ENCODE results near the gene VENTX.
A peak's percentile ranks its signal among the peaks of the same experiment; 100 is the strongest.

Gene VENTX

GRCh38 chr10:133251388-133252222, 13.9 kb downstream of the VENTX start:
- no peaks in the 10 kb centered on the region for H3K9me3 ChIP-seq (ENCODE audit: control insufficient read depth, insufficient read depth, low read depth, low read length)
- ChIA-PET POLR2A (no interaction called here), CTCF (no interaction called here)
- TF ChIP-seq GFI1B (tag by site-specific recombination; IDR thresholded peaks at IDR 0.05) (no peak), ZIC2 (tag by site-specific recombination; IDR thresholded peaks at IDR 0.05) (peak; percentile 40; the same call in 1 of the 2 replicates), ZNF138 (tag by site-specific recombination; IDR thresholded peaks at IDR 0.05; ENCODE audit: borderline replicate concordance) (no peak), TSHZ1 (tag by site-specific recombination; IDR thresholded peaks at IDR 0.05; ENCODE audit: borderline replicate concordance) (no peak), ZSCAN5A (tag by site-specific recombination; IDR thresholded peaks at IDR 0.05) (no peak), GLIS2 (tag by site-specific recombination; IDR thresholded peaks at IDR 0.05) (no peak), ZNF214 (tag by site-specific recombination; IDR thresholded peaks at IDR 0.05; ENCODE audit: borderline replicate concordance) (no peak), ZNF580 (tag by site-specific recombination; IDR thresholded peaks at IDR 0.05) (no peak), ZNF223 (tag by site-specific recombination; IDR thresholded peaks at IDR 0.05) (no peak), ZNF157 (tag by site-specific recombination; IDR thresholded peaks at IDR 0.05) (no peak), ZNF600 (tag by site-specific recombination; IDR thresholded peaks at IDR 0.05) (0 out of 2 replicates have a peak, but pooled peaks have one; percentile 19), ZNF19 (tag by site-specific recombination; IDR thresholded peaks at IDR 0.05; ENCODE audit: low read depth) (no peak), EGR2 (tag by site-specific recombination; IDR thresholded peaks at IDR 0.05; ENCODE audit: low read depth) (0 out of 2 replicates have a peak, but pooled peaks have one; percentile 14), ZFP69B (tag by site-specific recombination; IDR thresholded peaks at IDR 0.05) (no peak), ZNF24 (tag by site-specific recombination; IDR thresholded peaks at IDR 0.05) (no peak), ZNF610 (tag by site-specific recombination; IDR thresholded peaks at IDR 0.05; ENCODE audit: borderline replicate concordance) (no peak), ZNF174 (tag by site-specific recombination; IDR thresholded peaks at IDR 0.05) (no peak), ZNF416 (tag by site-specific recombination; IDR thresholded peaks at IDR 0.05) (no peak), ZNF280C (tag by site-specific recombination; IDR thresholded peaks at IDR 0.05) (no peak), SETDB1 (IDR thresholded peaks at IDR 0.05; ENCODE audit: insufficient read length, low read length) (no peak)
- no peak overlapping the region for H3K27ac ChIP-seq (ENCODE audit: extremely low read depth, low read depth, low read length)
- H3K4me1 ChIP-seq (ENCODE audit: control insufficient read depth, insufficient read depth, low read length) = no peaks in the 10 kb centered on the region
- no peaks in the 10 kb centered on the region for H3K36me3 ChIP-seq (ENCODE audit: control insufficient read depth in 2 of 2, insufficient read depth in 1 of 2, low read length in 2 of 2)
- no peak overlapping the region for H3K4me3 ChIP-seq (ENCODE audit: low read depth, low read length)
